Measurements from ENCODE around the gene USP2.

USP2 gene

GRCh38 chr11:119366690-119367620, 14.5 kb downstream of the USP2 start:
- H3K4me1 ChIP-seq: peaks cover 0 to 98% (median 74%) of the 10 kb centered on the region in 4 donors
- H3K27me3 ChIP-seq: no peaks in the 10 kb centered on the region
- intact Hi-C loops (cut with DNase I; ENCODE audit: low total_unique reads): no loop called here
- H3K36me3 ChIP-seq: no peaks in the 10 kb centered on the region
- TF ChIP-seq, protein P1, sequence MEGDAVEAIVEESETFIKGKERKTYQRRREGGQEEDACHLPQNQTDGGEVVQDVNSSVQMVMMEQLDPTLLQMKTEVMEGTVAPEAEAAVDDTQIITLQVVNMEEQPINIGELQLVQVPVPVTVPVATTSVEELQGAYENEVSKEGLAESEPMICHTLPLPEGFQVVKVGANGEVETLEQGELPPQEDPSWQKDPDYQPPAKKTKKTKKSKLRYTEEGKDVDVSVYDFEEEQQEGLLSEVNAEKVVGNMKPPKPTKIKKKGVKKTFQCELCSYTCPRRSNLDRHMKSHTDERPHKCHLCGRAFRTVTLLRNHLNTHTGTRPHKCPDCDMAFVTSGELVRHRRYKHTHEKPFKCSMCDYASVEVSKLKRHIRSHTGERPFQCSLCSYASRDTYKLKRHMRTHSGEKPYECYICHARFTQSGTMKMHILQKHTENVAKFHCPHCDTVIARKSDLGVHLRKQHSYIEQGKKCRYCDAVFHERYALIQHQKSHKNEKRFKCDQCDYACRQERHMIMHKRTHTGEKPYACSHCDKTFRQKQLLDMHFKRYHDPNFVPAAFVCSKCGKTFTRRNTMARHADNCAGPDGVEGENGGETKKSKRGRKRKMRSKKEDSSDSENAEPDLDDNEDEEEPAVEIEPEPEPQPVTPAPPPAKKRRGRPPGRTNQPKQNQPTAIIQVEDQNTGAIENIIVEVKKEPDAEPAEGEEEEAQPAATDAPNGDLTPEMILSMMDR (IDR thresholded peaks at IDR 0.05): no peak
- DNase-seq: peak in 1 of 2 donors; percentile 51
- H3K9me3 ChIP-seq: no peaks in the 10 kb centered on the region
- H3K27ac ChIP-seq: peak overlapping the region in 1 of 2 donors; percentile 21
- H3K4me3 ChIP-seq: no peak overlapping the region

DNA sequence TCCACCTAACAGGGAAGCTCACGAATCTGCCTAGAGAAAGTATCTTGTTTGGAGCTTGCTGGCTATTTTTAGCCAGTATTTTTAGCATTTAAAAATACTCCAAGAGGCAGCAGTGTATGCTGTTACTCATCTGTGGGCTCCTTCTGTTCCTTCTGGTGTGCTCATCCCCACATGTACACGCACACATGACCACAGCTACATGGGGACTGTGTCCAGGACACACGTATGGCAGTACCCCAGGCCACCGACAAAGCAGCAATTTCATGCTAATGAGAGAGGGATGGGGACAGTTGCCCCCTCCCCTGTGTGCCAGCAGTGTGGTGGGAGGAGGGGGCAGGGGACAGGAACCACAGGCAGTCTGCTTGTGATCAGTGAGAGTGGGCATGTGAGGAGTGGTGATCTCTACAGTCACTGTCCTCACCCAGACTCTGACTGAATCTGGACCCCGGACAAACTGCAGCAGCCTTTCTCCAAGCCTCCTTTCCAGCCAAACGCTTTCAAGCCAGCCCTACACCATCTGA, 16.4 kb downstream of the USP2 start:
- Histone ChIP-seq H3K4me3 (peak overlapping the region; percentile 56 to 58), H3K4me1 (peaks cover 3 to 97% (median 74%) of the 10 kb centered on the region in 4 donors)
- peak in 1 of 2 donors; percentile 69 for DNase-seq

GRCh38 chr11:119363851-119364590, 17.5 kb downstream of the USP2 start:
- TF ChIP-seq, protein P1 (IDR thresholded peaks at IDR 0.05): no peak
- H3K27me3 ChIP-seq: no peaks in the 10 kb centered on the region
- peaks cover 3 to 86% (median 69%) of the 10 kb centered on the region in 4 donors for H3K4me1 ChIP-seq
- H3K4me3 ChIP-seq: peak overlapping the region; percentile 56 to 58
- peaks cover 0 to 8% (median 3%) of the 10 kb centered on the region in 3 donors for H3K36me3 ChIP-seq
- H3K9me3 ChIP-seq: no peaks in the 10 kb centered on the region
- peak overlapping the region; percentile 78 to 84 for H3K27ac ChIP-seq
- intact Hi-C loops (cut with DNase I; ENCODE audit: low total_unique reads): no loop called here
- peak in 1 of 2 donors; percentile 74 for DNase-seq

More for the DNA sequence above, 16.4 kb downstream of the USP2 start:
- H3K9me3 ChIP-seq: no peaks in the 10 kb centered on the region
- H3K27me3 ChIP-seq: no peaks in the 10 kb centered on the region
- TF ChIP-seq, protein P1 (IDR thresholded peaks at IDR 0.05): peak in 1 of 2 experiments; percentile 40
- intact Hi-C loops (cut with DNase I; ENCODE audit: low total_unique reads): no loop called here
- peak overlapping the region; percentile 59 to 78 for H3K27ac ChIP-seq
- H3K36me3 ChIP-seq: no peaks in the 10 kb centered on the region

- H3K27ac ChIP-seq: peak overlapping the region; percentile 78 to 84
- H3K36me3 ChIP-seq: peaks cover 0 to 16% (median 6%) of the 10 kb centered on the region in 3 donors
- intact Hi-C loops (cut with DNase I; ENCODE audit: low total_unique reads): no loop called here
- DNase-seq: peak in 1 of 2 donors; percentile 68
- H3K4me1 ChIP-seq: peaks cover 3 to 79% (median 62%) of the 10 kb centered on the region in 4 donors
- TF ChIP-seq, protein P1 (IDR thresholded peaks at IDR 0.05): no peak
- H3K9me3 ChIP-seq: no peaks in the 10 kb centered on the region
- H3K4me3 ChIP-seq: peak overlapping the region; percentile 56 to 58
- H3K27me3 ChIP-seq: no peaks in the 10 kb centered on the region
Measured at GRCh38 chr11:119363081-119363850, 18.2 kb downstream of the USP2 start.

DNA sequence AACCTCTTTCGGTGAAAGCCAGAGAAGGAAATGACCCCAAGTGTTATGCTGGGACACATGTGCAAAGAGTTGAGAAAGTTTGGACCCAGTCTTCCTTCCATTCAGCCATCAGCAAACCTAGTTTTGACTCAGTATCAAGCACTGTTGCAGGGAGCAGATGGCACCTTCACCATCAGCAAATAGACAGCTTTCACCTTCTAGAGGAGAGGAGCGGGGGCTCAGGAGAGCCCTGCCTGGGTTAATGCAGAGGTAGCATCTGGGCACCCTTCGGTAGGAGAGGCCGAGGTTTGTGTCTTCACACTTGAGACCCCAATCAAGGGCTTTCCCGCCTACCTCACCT, 18.8 kb downstream of the USP2 start:
- Histone ChIP-seq H3K9me3 (no peaks in the 10 kb centered on the region), H3K4me1 (peaks cover 3 to 73% (median 57%) of the 10 kb centered on the region in 4 donors), H3K36me3 (peaks cover 0 to 21% (median 6%) of the 10 kb centered on the region in 3 donors), H3K27me3 (no peaks in the 10 kb centered on the region), H3K27ac (peak overlapping the region; percentile 78 to 84), H3K4me3 (peak overlapping the region; percentile 56 to 58)
- intact Hi-C loops (cut with DNase I; ENCODE audit: low total_unique reads): no loop called here
- TF ChIP-seq, protein P1 (IDR thresholded peaks at IDR 0.05): no peak
- DNase-seq: no peak
